ENCODE results near the gene PIAS3. TPM values are rescaled to one million over a fixed set of nuclear protein-coding genes. Genes with fewer than 3 reads are reported as not detected.

Gene PIAS3
- total RNA-seq, 1 donor, result 15.2 TPM

DNA sequence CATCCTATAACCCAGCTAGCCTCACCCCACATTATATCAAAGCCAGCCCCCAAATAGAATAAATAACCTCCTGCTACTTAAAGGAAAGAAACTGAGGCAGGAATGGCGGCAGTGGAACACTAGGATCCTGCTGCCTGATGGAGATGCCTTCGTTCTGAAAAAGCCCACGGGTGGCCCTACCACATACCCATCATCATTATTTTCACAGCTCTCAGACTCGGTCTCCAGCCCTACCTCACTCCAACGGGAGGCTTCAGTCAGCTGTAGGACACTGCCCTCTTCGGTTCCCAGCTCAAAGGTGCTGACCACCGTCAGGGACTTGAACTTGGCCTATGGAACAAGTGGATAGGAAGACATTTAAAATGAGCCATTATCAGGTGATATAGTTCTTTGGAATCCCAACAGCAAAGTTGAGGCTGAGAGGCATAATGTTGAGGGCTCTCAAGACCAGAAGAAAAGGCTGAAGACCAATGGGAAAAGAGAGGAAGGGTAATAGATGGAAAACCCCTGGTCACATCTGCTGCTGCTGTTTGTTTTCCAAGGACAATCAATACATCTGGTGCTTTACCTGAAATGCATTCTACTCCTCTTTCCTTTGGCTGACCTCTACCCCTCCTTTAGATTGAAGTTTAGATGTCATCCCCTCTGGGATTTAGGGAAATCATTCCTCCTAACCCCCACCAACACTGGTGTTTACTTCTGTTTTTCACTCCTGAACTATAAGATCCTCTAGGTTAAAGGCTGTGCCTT, 34.6 kb upstream of the PIAS3 start:
- peak overlapping the region; percentile 93 for H3K27ac ChIP-seq (ENCODE audit: low read depth, low read length)
- TF ChIP-seq, protein P1, sequence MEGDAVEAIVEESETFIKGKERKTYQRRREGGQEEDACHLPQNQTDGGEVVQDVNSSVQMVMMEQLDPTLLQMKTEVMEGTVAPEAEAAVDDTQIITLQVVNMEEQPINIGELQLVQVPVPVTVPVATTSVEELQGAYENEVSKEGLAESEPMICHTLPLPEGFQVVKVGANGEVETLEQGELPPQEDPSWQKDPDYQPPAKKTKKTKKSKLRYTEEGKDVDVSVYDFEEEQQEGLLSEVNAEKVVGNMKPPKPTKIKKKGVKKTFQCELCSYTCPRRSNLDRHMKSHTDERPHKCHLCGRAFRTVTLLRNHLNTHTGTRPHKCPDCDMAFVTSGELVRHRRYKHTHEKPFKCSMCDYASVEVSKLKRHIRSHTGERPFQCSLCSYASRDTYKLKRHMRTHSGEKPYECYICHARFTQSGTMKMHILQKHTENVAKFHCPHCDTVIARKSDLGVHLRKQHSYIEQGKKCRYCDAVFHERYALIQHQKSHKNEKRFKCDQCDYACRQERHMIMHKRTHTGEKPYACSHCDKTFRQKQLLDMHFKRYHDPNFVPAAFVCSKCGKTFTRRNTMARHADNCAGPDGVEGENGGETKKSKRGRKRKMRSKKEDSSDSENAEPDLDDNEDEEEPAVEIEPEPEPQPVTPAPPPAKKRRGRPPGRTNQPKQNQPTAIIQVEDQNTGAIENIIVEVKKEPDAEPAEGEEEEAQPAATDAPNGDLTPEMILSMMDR (IDR thresholded peaks at IDR 0.05; ENCODE audit: extremely low read depth, low read depth, low read length), result no peak

DNA sequence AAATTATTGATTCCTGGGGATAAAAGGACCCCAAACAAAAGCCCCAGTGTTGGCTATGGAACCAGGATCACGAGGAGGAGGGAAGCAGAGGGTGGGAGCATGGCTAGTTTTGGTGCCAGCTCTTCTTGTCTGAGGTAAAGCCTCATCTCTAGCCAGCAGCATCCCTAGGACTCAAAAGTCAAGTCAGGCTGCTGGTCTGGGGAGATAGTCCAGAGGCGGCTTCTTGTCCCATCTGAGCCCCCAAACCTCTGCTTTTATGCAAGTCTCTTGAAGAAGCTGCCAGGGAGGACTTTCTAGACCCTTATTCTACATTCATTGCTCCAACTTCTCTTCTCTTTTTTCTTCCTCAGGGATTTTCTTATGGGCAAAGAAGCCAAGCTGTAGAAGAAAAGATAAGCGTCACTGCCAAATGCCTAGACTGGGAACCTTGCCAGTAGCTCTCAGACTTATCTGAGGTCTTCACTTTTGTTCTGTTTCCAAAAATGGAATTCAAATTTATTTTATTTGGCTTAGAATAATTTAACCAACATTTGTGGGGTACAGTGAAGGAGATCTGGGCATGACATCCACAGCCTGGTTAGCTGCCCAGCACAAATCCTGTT, 33.7 kb upstream of the PIAS3 start:
- peaks cover 6% of the 10 kb centered on the region for H3K36me3 ChIP-seq (ENCODE audit: insufficient read depth, low read length)
- TF ChIP-seq, protein P1 (IDR thresholded peaks at IDR 0.05; ENCODE audit: extremely low read depth, low read depth, low read length), result no peak
- H3K9me3 ChIP-seq (ENCODE audit: low read depth, low read length), result no peaks in the 10 kb centered on the region
- H3K4me2 ChIP-seq (ENCODE audit: insufficient read depth, low read length), result peak overlapping the region; percentile 85
- H3K4me3 ChIP-seq (ENCODE audit: insufficient read depth, low read length), result peak overlapping the region; percentile 46
- DNase-seq (ENCODE audit: insufficient read length, low spot score, missing footprints), result peak; percentile 86
- no peaks in the 10 kb centered on the region for H4K20me1 ChIP-seq (ENCODE audit: insufficient read depth, low read length)
- H3K27ac ChIP-seq (ENCODE audit: low read depth, low read length), result peak overlapping the region; percentile 93
- H3K4me1 ChIP-seq (ENCODE audit: insufficient read depth, low read length), result peaks cover 28% of the 10 kb centered on the region
- no peaks in the 10 kb centered on the region for H3K79me2 ChIP-seq (ENCODE audit: insufficient read depth, low read length)
- H3K27me3 ChIP-seq (ENCODE audit: insufficient read depth, low read length), result no peaks in the 10 kb centered on the region
- peak overlapping the region; percentile 64 for H2AFZ ChIP-seq (ENCODE audit: low read length)

More for the DNA sequence above, 34.6 kb upstream of the PIAS3 start:
- Histone ChIP-seq H3K4me1 (ENCODE audit: insufficient read depth, low read length) (peaks cover 28% of the 10 kb centered on the region), H3K4me3 (ENCODE audit: insufficient read depth, low read length) (no peak overlapping the region), H3K9me3 (ENCODE audit: low read depth, low read length) (no peaks in the 10 kb centered on the region), H3K79me2 (ENCODE audit: insufficient read depth, low read length) (no peaks in the 10 kb centered on the region), H3K4me2 (ENCODE audit: insufficient read depth, low read length) (peak overlapping the region; percentile 85), H3K27me3 (ENCODE audit: insufficient read depth, low read length) (no peaks in the 10 kb centered on the region), H4K20me1 (ENCODE audit: insufficient read depth, low read length) (no peaks in the 10 kb centered on the region), H2AFZ (ENCODE audit: low read length) (no peak overlapping the region), H3K36me3 (ENCODE audit: insufficient read depth, low read length) (peaks cover 10% of the 10 kb centered on the region)
- no peak for DNase-seq (ENCODE audit: insufficient read length, low spot score, missing footprints)

DNA sequence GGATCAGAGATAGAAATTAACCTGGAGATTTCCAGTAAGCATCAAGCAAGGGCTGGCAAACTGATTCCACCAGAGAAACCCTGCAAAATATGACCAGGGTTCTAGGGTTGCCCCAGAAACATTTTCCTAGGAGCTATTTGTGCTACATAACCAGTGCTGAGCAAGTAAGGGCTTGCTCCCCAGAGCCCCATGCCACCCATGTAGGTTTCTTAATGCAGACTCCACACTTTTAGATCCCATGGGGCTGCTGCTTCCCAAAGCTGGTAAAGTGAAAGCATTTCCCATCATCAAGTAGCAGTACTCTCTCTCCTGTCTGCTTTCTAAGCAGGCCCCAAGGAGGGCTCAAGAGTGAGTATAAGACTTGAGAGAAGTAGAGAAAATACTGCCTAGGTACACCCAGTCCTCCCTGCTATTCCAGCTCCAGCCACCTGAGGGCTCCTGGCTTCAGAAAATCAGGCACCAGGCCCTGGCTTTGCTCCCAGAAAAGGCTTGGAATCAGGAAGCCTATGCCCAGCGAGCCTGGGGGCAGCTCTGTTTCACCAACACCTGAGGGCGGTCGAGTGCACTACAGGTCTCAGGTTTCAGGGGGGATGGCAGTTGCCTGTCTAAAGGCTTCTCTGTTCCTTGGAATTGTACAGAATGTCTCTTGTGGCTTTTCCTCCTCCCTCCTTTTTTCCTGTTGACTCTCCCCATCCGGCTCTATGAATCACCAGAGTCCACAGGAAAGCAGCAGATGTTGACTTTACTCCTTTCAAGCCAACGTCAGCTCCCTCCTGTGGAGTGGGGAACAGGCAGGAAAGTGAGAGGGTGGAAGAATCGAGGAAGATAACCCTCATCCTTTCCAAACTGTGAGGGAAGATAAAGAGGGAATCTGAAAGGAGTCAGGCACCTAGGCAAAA, 33.0 kb upstream of the PIAS3 start:
- no peaks in the 10 kb centered on the region for H4K20me1 ChIP-seq (ENCODE audit: insufficient read depth, low read length)
- peak overlapping the region; percentile 85 for H3K4me2 ChIP-seq (ENCODE audit: insufficient read depth, low read length)
- H3K79me2 ChIP-seq (ENCODE audit: insufficient read depth, low read length), result no peaks in the 10 kb centered on the region
- H3K4me3 ChIP-seq (ENCODE audit: insufficient read depth, low read length), result peak overlapping the region; percentile 46
- no peaks in the 10 kb centered on the region for H3K27me3 ChIP-seq (ENCODE audit: insufficient read depth, low read length)
- TF ChIP-seq, protein P1 (IDR thresholded peaks at IDR 0.05; ENCODE audit: extremely low read depth, low read depth, low read length), result peak; percentile 99
- H3K27ac ChIP-seq (ENCODE audit: low read depth, low read length), result peak overlapping the region; percentile 93
- no peaks in the 10 kb centered on the region for H3K36me3 ChIP-seq (ENCODE audit: insufficient read depth, low read length)
- H2AFZ ChIP-seq (ENCODE audit: low read length), result peak overlapping the region; percentile 64
- peaks cover 28% of the 10 kb centered on the region for H3K4me1 ChIP-seq (ENCODE audit: insufficient read depth, low read length)
- H3K9me3 ChIP-seq (ENCODE audit: low read depth, low read length), result no peaks in the 10 kb centered on the region
- peak; percentile 97 for DNase-seq (ENCODE audit: insufficient read length, low spot score, missing footprints)
